Epithelial cell of proximal tubule (primary cell): ENCODE data around the gene SOX18. TPM values are rescaled to one million over a fixed set of nuclear protein-coding genes. Genes with fewer than 3 reads are reported as not detected.

Experiments used
- DNase-seq: peaks from one replicate; pipeline ENCODE4 v3.0.0-alpha.2; 2011; ENCODE audit warnings: low read depth
- H3K4me3 ChIP-seq: 2 replicates; pipeline ENCODE4 v1.5.1; 2011; ENCODE audit warnings: low read depth, mild to moderate bottlenecking, low read length
- total RNA-seq: library from RNA; depleted of rRNA; stranded (reverse); fragments of >200 nt; gene quantifications from 2 replicates; pipeline ENCODE4 v1.2.3, GENCODE V29; 2015
- TF ChIP-seq, protein P1 (sequence below): conservative IDR thresholded peaks from 2 replicates; pipeline ENCODE4 v1.5.1; 2012; ENCODE audit warnings: low read depth, mild to moderate bottlenecking, low read length

Gene SOX18
- total RNA-seq, 1 donor from 2014 or later, result not detected

DNA sequence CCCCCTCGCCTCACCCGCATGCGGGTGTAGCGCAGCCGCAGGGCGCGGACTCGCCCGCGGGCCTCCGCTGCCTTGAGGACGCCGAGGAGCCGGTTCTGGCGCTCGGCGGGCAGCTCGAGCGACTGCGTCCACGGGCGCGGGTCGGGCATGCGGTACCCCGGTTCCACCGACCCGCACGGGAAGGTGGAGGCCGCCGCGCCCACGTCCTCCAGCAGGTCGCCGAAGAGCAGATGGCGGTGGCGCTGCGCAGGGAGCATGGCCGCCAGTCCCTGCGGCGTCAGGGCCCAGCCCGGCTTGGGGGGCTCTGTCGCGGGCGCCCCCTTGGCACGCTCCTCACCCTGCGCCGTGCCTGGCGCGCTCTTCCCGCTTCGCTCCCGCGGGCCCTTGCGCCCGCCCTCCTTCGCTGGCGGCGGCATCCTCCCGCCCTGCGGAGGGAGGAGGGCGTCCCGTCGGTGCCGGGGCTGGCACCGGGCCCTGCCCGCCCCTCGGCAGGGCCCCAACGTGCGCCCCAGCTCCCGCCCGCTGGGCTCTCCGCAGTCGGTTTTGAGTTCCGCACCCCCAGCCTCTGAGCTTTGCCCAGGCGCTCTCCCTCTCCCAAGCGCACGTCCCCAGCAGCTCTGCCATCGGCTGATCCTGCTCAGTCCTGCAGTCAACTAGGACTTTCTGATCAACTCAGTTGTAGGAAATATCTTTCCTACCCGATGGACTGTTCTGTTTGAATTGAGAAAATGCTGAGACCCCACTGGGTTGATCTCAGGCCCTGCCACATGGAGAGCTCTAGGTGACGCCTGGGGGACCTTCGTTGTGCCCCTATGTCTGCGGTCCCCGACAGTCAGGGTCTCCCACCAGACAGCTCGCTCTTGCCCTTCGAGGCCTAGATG is 34.6 kb upstream of the SOX18 start, which contains the start of gene LKAAEAR1:
Gene LKAAEAR1 (minus strand): TSS at position 595 of the 881 bp plus-strand sequence. CDS start 179 bp downstream, at position 416.
- TF ChIP-seq, protein P1, sequence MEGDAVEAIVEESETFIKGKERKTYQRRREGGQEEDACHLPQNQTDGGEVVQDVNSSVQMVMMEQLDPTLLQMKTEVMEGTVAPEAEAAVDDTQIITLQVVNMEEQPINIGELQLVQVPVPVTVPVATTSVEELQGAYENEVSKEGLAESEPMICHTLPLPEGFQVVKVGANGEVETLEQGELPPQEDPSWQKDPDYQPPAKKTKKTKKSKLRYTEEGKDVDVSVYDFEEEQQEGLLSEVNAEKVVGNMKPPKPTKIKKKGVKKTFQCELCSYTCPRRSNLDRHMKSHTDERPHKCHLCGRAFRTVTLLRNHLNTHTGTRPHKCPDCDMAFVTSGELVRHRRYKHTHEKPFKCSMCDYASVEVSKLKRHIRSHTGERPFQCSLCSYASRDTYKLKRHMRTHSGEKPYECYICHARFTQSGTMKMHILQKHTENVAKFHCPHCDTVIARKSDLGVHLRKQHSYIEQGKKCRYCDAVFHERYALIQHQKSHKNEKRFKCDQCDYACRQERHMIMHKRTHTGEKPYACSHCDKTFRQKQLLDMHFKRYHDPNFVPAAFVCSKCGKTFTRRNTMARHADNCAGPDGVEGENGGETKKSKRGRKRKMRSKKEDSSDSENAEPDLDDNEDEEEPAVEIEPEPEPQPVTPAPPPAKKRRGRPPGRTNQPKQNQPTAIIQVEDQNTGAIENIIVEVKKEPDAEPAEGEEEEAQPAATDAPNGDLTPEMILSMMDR, result no peak
- H3K4me3 ChIP-seq, result peak within 1 kb of the TSS; percentile 45
- DNase-seq, result no peak

DNA sequence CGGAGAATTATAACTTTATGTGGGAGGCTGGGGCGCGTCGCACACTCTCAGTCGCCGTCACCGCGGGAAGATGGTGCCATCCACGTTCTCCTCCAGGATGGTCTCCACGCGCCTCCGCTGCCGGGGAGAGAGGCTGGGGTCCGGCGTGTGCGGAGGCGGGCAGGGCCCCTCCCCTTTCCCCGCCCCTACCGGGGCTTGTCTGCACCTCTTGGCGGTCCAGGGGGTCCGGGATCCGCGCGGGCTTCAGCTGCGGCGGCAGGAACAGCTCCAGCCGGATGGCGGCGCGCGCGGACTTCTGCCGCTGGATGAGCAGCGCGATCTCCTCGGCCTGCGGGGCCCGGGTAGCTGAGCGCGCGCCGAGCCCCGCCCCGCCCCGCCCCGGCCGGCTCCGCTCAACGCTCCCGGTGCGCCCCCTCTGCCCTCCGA is 34.0 kb upstream of the SOX18 start:
- no peak for DNase-seq
- H3K4me3 ChIP-seq, result peak overlapping the region; percentile 45
- TF ChIP-seq, protein P1, result peak; percentile 45

DNA sequence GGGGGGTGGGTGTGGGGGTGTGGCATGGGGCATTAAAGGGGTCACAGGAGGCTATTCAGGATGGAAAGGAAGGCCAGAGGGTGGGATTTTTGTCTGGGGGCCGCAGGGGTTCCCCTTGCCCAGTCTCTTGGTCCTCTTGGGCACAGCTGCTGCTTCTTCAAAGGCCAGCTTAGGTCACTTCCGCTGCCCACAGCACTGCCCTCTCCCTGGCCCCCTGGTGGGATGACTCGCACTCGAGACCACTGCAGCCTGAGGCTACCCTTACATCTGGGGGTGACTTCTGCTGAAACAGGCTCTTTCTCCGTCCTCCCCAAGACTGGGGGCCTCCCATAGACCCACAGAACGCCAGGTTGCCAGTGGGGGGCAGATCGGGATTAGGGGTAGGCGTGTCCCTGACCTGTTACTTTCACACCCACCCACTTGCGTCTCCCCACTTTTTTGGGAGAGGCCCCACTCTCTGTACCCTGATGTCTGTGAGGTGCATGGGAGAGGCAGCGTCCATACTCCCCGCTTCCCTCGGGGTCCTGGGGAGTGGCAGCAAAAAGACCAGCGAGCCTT is 33.5 kb upstream of the SOX18 start:
- TF ChIP-seq, protein P1, result no peak
- no peak for DNase-seq
- H3K4me3 ChIP-seq, result no peak overlapping the region

DNA sequence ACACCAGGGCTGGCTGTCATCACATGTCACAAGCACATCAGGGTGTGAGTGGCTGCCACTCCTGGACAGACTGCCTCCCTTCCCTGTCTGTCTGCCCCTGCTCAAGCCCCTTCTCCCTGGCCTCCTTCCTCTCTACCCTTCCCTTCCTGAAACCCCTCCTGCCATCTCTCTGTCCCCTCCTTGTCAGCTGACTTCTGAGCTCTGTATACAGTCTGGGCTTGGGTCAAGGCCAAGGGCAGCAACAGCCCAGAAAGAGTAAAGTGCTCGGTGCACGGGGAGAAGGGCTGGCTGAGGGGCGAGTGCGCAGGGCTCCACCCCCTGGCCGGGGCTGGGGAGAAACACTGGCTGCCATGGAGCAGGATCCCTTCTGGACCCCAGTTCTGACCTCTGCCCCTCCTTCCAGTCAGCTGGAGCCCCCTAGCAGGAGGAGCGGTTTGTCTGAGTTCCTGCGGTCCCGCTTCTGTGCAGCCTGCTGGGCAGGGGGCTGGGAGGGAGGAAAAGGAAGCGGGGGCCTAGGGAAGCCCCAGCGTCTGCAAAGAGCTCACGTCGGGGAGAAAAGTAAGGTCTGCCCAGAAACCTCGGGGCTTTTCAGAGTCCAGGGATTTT is 32.8 kb upstream of the SOX18 start:
- no peak overlapping the region for H3K4me3 ChIP-seq
- no peak for DNase-seq
- TF ChIP-seq, protein P1, result no peak

DNA sequence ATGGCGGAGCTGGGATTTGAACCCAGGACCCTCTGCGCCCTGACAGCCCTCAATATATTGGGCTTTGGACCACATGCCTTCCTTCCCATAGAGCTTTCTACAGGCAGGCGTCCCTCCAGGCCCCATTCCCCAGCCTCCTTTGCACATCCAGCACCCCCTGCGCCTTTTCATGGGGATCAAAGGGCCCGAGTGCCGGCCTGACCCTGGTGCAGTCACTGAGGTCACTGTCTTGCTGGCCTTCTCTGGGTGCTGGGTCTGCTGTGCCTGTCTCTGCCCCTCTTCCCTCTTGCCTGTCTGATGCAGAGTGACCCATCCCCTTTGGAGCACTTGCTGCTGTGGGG is 32.2 kb upstream of the SOX18 start:
- DNase-seq, result no peak
- no peak overlapping the region for H3K4me3 ChIP-seq
- TF ChIP-seq, protein P1, result no peak

DNA sequence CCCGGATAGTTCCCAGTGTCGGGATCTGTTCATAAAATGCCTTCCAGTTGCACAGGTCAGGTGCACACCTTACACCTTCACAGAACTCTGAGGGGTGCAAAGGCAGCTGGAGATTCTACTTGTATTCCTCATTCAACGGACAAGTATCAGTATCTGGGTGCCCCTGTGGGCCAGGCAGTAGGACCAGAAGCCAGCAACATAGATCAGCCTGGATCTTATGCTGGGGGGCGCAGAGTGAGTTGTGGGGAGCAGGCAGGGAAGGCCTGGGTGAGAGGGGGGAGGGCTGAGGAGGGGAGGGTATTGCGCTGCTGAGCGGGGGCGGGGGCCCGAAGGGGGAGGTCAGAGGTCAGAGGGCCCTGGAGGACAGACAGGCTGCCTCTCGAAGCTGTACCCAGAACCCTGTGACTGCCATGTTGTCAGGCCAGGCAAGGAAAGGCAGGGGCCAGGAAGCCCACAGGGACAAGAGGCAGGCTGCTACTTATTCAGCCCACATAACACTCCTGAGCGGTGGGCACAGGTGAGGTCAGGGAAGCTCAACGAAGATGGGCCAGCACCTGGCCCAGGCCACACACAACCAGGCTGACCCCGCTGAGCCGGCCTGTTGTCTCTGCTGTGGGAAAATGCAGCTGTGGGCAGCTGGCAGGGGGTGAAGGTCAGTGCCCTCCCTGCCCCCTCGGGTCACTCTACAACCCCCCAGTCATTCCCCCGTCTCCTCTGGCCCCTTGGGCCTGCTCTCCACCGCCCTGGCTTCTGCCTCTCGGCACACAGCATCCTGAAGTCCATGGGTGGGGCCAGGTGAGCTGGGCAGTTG is 31.6 kb upstream of the SOX18 start:
- TF ChIP-seq, protein P1, result no peak
- DNase-seq, result no peak
- H3K4me3 ChIP-seq, result no peak overlapping the region
